A549 (cell line): ENCODE measurements around the gene GK2. TPM values are rescaled to one million over a fixed set of nuclear protein-coding genes. Genes with fewer than 3 reads are reported as not detected.

Source experiments
- ATAC-seq, 2 experiments: fragments of 200-7000 bp in 1 of 2; fragments of >200 bp in 1 of 2; cut with Nextera tagmentation in 1 of 2; cut with Tn5 transposase in 1 of 2; 3 replicates each; pipeline versions ENCODE4 v1.8.0 to v1.9.1; 2018 to 2020; ENCODE audit warnings: mild to moderate bottlenecking in 1 of 2, moderate library complexity in 1 of 2
- CTCF ChIA-PET: fragments of 300-600 bp; sonication (Branson Sonifier 250); formaldehyde crosslinking; extraction: SDS; loops from one replicate; lab custom pipeline; 2021; ENCODE audit warnings: antibody characterized with exemption, inconsistent platforms; lab: Yijun Ruan, JAX
- POLR2A ChIA-PET: fragments of 350-600 bp; formaldehyde crosslinking; extraction: SDS; loops from one replicate; lab custom pipeline; 2021; ENCODE audit warnings: antibody characterized with exemption, inconsistent platforms; lab: Yijun Ruan, JAX
- DNase-seq, 2 experiments: peaks; one replicate each; pipeline versions ENCODE4 v3.0.0 to v3.0.0-alpha.2; 2011 to 2016; ENCODE audit warnings: low read depth in 1 of 2, low spot score in 1 of 2
- FAIRE-seq: peaks from 2 replicates; lab custom pipeline; 2011; peaks lifted over from hg19 to GRCh38; lab: Jason Lieb, UNC
- H3K27ac ChIP-seq, 2 experiments: fragments of >200 bp; sonication (Bioruptor Twin); formaldehyde crosslinking; 3 replicates each; pipeline ENCODE4 v1.5.1; 2016 to 2017
- H3K4me1 ChIP-seq: fragments of >200 bp; sonication (Bioruptor Twin); formaldehyde crosslinking; 3 replicates; pipeline ENCODE4 v1.6.1; 2016
- H3K4me2 ChIP-seq: fragments of >200 bp; sonication (Bioruptor Twin); formaldehyde crosslinking; 3 replicates; pipeline ENCODE4 v1.6.1; 2016
- H3K4me3 ChIP-seq: fragments of >200 bp; sonication (Bioruptor Twin); formaldehyde crosslinking; 3 replicates; pipeline ENCODE4 v1.5.1; 2016
- H3K9me3 ChIP-seq: fragments of >200 bp; sonication (Bioruptor Twin); formaldehyde crosslinking; 3 replicates; pipeline ENCODE4 v1.6.1; 2016
- BHLHE40 ChIP-seq: IDR thresholded peaks from 2 replicates; pipeline ENCODE4 v1.6.1; 2012; ENCODE audit warnings: low read depth, low read length, inconsistent platforms
- CBX2 ChIP-seq: fragments of 200-600 bp; sonication (generic); IDR thresholded peaks from 2 replicates; pipeline ENCODE4 v1.6.1; 2016; ENCODE audit warnings: low read depth, mild to moderate bottlenecking, borderline replicate concordance
- CBX8 ChIP-seq: fragments of 200-600 bp; sonication (generic); IDR thresholded peaks from 2 replicates; pipeline ENCODE4 v1.6.1; 2016
- CEBPB ChIP-seq, 2 experiments: fragments of >200 bp in 1 of 2; sonication (Bioruptor Twin) in 1 of 2; formaldehyde crosslinking in 1 of 2; IDR thresholded peaks; 2 replicates each; pipeline ENCODE4 v1.6.1; 2012 to 2016
- CHD4 ChIP-seq: fragments of 200-600 bp; sonication (generic); IDR thresholded peaks from 2 replicates; pipeline ENCODE4 v1.6.1; 2016; ENCODE audit warnings: antibody characterized with exemption, mild to moderate bottlenecking, borderline replicate concordance
- EHF ChIP-seq: fragments of 250-450 bp; sonication (Bioruptor Pico); IDR thresholded peaks from 2 replicates; pipeline ENCODE4 v1.5.0; 2020; ENCODE audit warnings: mild to moderate bottlenecking
- EP300 ChIP-seq, 2 experiments: fragments of >200 bp; sonication (Bioruptor Twin); formaldehyde crosslinking; IDR thresholded peaks; 2 replicates in 1 of 2; 3 replicates in 1 of 2; pipeline ENCODE4 v1.6.1; 2016 to 2017
- ESRRA ChIP-seq: fragments of 150-350 bp; IDR thresholded peaks from 2 replicates; pipeline ENCODE4 v1.6.1; 2014; ENCODE audit warnings: mild to moderate bottlenecking, low read length, borderline replicate concordance
- FOSB ChIP-seq: fragments of 250-450 bp; sonication (Bioruptor Pico); IDR thresholded peaks from 2 replicates; pipeline ENCODE4 v1.5.0; 2020; ENCODE audit warnings: mild to moderate bottlenecking, moderate library complexity
- FOSL2 ChIP-seq, 2 experiments: fragments of 450-650 bp in 1 of 2; fragments of >200 bp in 1 of 2; sonication (Bioruptor Twin) in 1 of 2; formaldehyde crosslinking; IDR thresholded peaks; 2 replicates each; pipeline versions ENCODE4 v1.5.0 to v1.6.1; 2016 to 2020; ENCODE audit warnings: mild to moderate bottlenecking in 1 of 2, moderate library complexity in 1 of 2
- FOXS1 ChIP-seq: fragments of 250-450 bp; sonication (Bioruptor Pico); IDR thresholded peaks from 2 replicates; pipeline ENCODE4 v1.5.0; 2020; ENCODE audit warnings: mild to moderate bottlenecking, moderate library complexity
- HDAC2 ChIP-seq: fragments of 200-600 bp; sonication (generic); IDR thresholded peaks from 2 replicates; pipeline ENCODE4 v1.6.1; 2016
- HEYL ChIP-seq: fragments of 250-450 bp; sonication (Bioruptor Pico); IDR thresholded peaks from 2 replicates; pipeline ENCODE4 v1.8.0; 2021; ENCODE audit warnings: mild to moderate bottlenecking, moderate library complexity
- HOXA7 ChIP-seq: fragments of 250-450 bp; sonication (Bioruptor Pico); IDR thresholded peaks from 2 replicates; pipeline ENCODE4 v1.5.0; 2020; ENCODE audit warnings: mild to moderate bottlenecking, moderate library complexity
- HOXB5 ChIP-seq: fragments of 250-450 bp; sonication (Bioruptor Pico); IDR thresholded peaks from 2 replicates; pipeline ENCODE4 v1.5.0; 2020; ENCODE audit warnings: mild to moderate bottlenecking, moderate library complexity
- JUNB ChIP-seq: fragments of >200 bp; sonication (Bioruptor Twin); formaldehyde crosslinking; IDR thresholded peaks from 2 replicates; pipeline ENCODE4 v1.6.1; 2016
- KDM1A ChIP-seq: fragments of 200-600 bp; sonication (generic); IDR thresholded peaks from 2 replicates; pipeline ENCODE4 v1.6.1; 2016; ENCODE audit warnings: low read depth, mild to moderate bottlenecking
- KDM5A ChIP-seq: fragments of 200-600 bp; sonication (generic); IDR thresholded peaks from 2 replicates; pipeline ENCODE4 v1.6.1; 2016; ENCODE audit warnings: antibody characterized with exemption, mild to moderate bottlenecking
- POLR2A ChIP-seq: IDR thresholded peaks from 2 replicates; pipeline ENCODE4 v1.6.1; 2012; ENCODE audit warnings: mild to moderate bottlenecking, low read length
- RAD21 ChIP-seq, 2 experiments: fragments of >200 bp in 1 of 2; sonication (Bioruptor Twin) in 1 of 2; formaldehyde crosslinking in 1 of 2; IDR thresholded peaks in 1 of 2; conservative IDR thresholded peaks in 1 of 2; 2 replicates in 1 of 2; 3 replicates in 1 of 2; pipeline ENCODE4 v1.6.1; 2012 to 2018; ENCODE audit warnings: inconsistent platforms in 1 of 2
- SMC3 ChIP-seq: fragments of >200 bp; sonication (Bioruptor Twin); formaldehyde crosslinking; IDR thresholded peaks from 3 replicates; pipeline ENCODE4 v1.6.1; 2018; ENCODE audit warnings: inconsistent platforms
- TFCP2L1 ChIP-seq: fragments of 250-450 bp; sonication (Bioruptor Pico); IDR thresholded peaks from 2 replicates; pipeline ENCODE4 v1.5.0; 2021; ENCODE audit warnings: mild to moderate bottlenecking
- ZFP36 ChIP-seq: fragments of 450-650 bp; IDR thresholded peaks from 2 replicates; pipeline ENCODE4 v1.6.1; 2014; ENCODE audit warnings: borderline replicate concordance; ENCODE audit not compliant: partially characterized antibody
- WGBS: methylation state at CpG from one replicate; pipeline ENCODE4 v1.1.6; 2017; ENCODE audit errors: missing lambda C conversion rate; 5-methylcytosine and 5-hydroxymethylcytosine counted together
- polyA plus RNA-seq, 4 experiments: library from polyadenylated mRNA; depleted of rRNA in 3 of 4; stranded (reverse); fragments of >200 nt; fragmentation: RNase III in 1 of 4; extraction: RNeasy Plus Mini Kit Qiagen cat#74134 plus additional on column Dnase treatment in 1 of 4; gene quantifications; 2 replicates in 3 of 4; 3 replicates in 1 of 4; pipeline ENCODE4 v1.2.3, GENCODE V29; 2011 to 2017
- TF ChIP-seq, protein P1 (sequence below): fragments of >200 bp; sonication (Bioruptor Twin); formaldehyde crosslinking; IDR thresholded peaks from 2 replicates; pipeline ENCODE4 v1.6.1; 2016
- TF ChIP-seq, protein P2 (sequence below): fragments of 450-650 bp; IDR thresholded peaks from 2 replicates; pipeline ENCODE4 v1.6.1; 2014; ENCODE audit warnings: antibody characterized with exemption
- TF ChIP-seq, protein P3 (sequence below): fragments of >200 bp; sonication (Bioruptor Twin); formaldehyde crosslinking; IDR thresholded peaks from 3 replicates; pipeline ENCODE4 v1.5.1; 2016
- TF ChIP-seq, protein P4 (sequence below): fragments of >200 bp; sonication (Bioruptor Twin); formaldehyde crosslinking; IDR thresholded peaks from 3 replicates; pipeline ENCODE4 v1.6.1; 2016
- TF ChIP-seq, protein P5 (sequence below): IDR thresholded peaks from 2 replicates; pipeline ENCODE4 v1.6.1; 2012
- TF ChIP-seq, protein P6 (sequence below): IDR thresholded peaks from 2 replicates; pipeline ENCODE4 v1.6.1; 2012; ENCODE audit warnings: low read depth, borderline replicate concordance

Gene GK2
- polyA plus RNA-seq, 2 of the 4 experiments (the other 2 are of a cell fraction) = not detected

DNA sequence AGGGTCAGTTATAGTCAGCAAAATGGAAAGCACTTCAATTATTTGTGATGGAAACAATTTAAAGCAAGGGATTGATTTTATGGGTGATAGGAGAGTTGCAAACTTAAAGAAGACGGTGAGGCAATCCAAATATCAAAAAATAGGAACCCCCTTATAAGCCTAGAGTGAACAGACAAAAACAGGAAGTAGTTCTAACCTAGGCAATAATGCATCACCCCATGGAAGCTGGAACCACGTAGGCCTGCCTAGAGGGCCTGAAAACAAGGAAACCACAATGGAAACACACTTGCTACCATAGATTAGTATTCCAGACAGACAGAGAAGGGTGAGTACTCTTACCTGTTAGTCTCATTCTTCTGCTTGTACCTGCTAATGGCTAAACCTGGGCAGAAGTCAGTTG is 13.5 kb upstream of the GK2 start:
- ATAC-seq = no peak
- CTCF ChIA-PET = no interaction called here

DNA sequence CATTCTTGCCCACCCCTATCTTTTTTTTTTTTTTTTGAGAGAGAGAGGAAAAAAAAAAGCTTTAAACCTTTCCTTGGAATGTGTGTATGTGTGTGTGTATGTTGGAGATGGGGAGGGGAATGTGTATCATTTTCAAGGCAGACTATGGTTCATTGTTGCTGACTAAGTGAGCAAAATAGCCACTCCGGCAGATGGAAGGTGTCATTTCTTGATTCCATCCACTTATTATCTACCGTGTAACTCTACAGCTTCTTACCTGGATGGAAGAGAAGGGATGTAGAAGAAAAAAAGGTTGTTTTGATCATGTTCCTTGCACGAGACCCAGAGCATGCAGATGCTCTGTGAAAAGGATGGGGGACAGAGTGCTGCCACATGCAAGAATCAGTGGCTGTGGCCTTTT is 5.9 kb upstream of the GK2 start:
- no peak overlapping the region for H3K4me2 ChIP-seq
- POLR2A ChIA-PET = no interaction called here
- no peaks in the 10 kb centered on the region for H3K9me3 ChIP-seq
- no peak overlapping the region for H3K27ac ChIP-seq
- DNase-seq (no peak), FAIRE-seq (no peak), ATAC-seq (no peak)
- no peak overlapping the region for H3K4me3 ChIP-seq
- CTCF ChIA-PET = no interaction called here
- no peaks in the 10 kb centered on the region for H3K4me1 ChIP-seq
- 29% methylated on average over 3 of the region's 3 CpGs for WGBS
- TF ChIP-seq CBX8 = no peak
- TF ChIP-seq, protein P1, sequence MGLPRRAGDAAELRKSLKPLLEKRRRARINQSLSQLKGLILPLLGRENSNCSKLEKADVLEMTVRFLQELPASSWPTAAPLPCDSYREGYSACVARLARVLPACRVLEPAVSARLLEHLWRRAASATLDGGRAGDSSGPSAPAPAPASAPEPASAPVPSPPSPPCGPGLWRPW = no peak

More for the DNA sequence above, 13.5 kb upstream of the GK2 start:
- Histone ChIP-seq H3K4me2 (no peak overlapping the region), H3K4me3 (no peak overlapping the region), H3K9me3 (no peaks in the 10 kb centered on the region), H3K27ac (no peak overlapping the region), H3K4me1 (no peaks in the 10 kb centered on the region)
- FAIRE-seq (no peak), DNase-seq (no peak)
- TF ChIP-seq ESRRA (no peak), HEYL (CRISPR knock-in tag) (no peak), HDAC2 (no peak), BHLHE40 (no peak), CBX8 (no peak), HOXB5 (CRISPR knock-in tag) (no peak), SMC3 (no peak), KDM1A (no peak), CEBPB (IDR thresholded peaks at IDR 0.05) (no peak), EP300 (IDR thresholded peaks at IDR 0.05) (no peak), HOXA7 (CRISPR knock-in tag) (no peak)
- TF ChIP-seq, protein P2, sequence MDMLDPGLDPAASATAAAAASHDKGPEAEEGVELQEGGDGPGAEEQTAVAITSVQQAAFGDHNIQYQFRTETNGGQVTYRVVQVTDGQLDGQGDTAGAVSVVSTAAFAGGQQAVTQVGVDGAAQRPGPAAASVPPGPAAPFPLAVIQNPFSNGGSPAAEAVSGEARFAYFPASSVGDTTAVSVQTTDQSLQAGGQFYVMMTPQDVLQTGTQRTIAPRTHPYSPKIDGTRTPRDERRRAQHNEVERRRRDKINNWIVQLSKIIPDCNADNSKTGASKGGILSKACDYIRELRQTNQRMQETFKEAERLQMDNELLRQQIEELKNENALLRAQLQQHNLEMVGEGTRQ = no peak
- TF ChIP-seq, protein P3, sequence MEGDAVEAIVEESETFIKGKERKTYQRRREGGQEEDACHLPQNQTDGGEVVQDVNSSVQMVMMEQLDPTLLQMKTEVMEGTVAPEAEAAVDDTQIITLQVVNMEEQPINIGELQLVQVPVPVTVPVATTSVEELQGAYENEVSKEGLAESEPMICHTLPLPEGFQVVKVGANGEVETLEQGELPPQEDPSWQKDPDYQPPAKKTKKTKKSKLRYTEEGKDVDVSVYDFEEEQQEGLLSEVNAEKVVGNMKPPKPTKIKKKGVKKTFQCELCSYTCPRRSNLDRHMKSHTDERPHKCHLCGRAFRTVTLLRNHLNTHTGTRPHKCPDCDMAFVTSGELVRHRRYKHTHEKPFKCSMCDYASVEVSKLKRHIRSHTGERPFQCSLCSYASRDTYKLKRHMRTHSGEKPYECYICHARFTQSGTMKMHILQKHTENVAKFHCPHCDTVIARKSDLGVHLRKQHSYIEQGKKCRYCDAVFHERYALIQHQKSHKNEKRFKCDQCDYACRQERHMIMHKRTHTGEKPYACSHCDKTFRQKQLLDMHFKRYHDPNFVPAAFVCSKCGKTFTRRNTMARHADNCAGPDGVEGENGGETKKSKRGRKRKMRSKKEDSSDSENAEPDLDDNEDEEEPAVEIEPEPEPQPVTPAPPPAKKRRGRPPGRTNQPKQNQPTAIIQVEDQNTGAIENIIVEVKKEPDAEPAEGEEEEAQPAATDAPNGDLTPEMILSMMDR = no peak
- TF ChIP-seq, protein P4, sequence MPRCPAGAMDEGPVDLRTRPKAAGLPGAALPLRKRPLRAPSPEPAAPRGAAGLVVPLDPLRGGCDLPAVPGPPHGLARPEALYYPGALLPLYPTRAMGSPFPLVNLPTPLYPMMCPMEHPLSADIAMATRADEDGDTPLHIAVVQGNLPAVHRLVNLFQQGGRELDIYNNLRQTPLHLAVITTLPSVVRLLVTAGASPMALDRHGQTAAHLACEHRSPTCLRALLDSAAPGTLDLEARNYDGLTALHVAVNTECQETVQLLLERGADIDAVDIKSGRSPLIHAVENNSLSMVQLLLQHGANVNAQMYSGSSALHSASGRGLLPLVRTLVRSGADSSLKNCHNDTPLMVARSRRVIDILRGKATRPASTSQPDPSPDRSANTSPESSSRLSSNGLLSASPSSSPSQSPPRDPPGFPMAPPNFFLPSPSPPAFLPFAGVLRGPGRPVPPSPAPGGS = no peak
- WGBS = 0% methylated on average over 2 of the region's 2 CpGs
- POLR2A ChIA-PET = no interaction called here

DNA sequence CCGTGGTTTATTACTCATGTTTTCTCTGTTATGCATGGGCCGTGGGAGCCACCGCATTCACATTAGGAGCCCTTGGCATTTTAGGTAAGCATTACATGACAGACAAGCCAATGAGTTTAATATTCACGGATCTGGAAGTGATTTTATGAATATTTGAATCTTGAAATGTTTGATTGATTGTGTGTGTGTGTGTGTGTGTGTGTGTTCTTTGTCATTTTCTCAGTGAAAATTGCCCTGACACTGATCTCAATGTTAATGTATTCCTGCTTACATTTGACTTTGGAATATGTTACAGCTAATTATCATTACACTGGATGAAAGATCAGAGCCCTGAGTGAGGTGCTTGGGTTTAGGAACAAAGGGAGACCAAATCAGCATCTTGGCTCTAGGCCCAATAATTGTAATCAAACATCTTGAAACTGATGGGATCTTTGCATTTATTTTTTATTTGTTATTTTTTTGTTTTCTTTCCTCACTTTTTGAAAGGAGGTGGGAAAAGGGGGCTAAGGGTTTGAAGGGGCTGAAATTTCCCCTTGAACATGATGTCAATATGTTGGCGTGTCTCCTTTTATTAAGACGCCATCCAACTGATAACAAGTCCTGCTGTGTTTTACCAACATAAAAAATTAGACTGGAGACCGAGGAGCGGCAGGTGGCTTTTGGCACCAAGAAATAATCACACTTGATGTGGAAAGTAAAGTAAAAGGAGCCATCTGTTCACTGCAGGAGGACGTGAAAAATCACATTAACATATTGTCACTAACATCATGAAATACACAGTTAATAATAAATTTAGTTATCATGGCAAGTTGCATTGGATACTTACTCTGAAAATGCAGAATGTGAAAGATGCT is 5.2 kb upstream of the GK2 start:
- no peaks in the 10 kb centered on the region for H3K9me3 ChIP-seq
- no peaks in the 10 kb centered on the region for H3K4me1 ChIP-seq
- no peak overlapping the region for H3K4me2 ChIP-seq
- no peak for ATAC-seq
- no peak overlapping the region for H3K4me3 ChIP-seq
- ChIA-PET CTCF (no interaction called here), POLR2A (no interaction called here)
- 12% methylated on average over 9 of the region's 9 CpGs for WGBS
- no peak overlapping the region for H3K27ac ChIP-seq
- FAIRE-seq = no peak
- no peak for DNase-seq
- TF ChIP-seq HOXA7 (CRISPR knock-in tag) (no peak), BHLHE40 (no peak), CHD4 (no peak), JUNB (no peak), EHF (no peak), FOSB (CRISPR knock-in tag) (no peak), HOXB5 (CRISPR knock-in tag) (no peak), ESRRA (no peak), TFCP2L1 (CRISPR knock-in tag) (no peak), FOXS1 (no peak), ZFP36 (no peak), FOSL2 (IDR thresholded peaks at IDR 0.05) (no peak), FOSL2 (CRISPR knock-in tag; IDR thresholded peaks at IDR 0.05) (no peak), POLR2A (no peak), KDM5A (no peak), CBX2 (no peak), RAD21 (conservative IDR thresholded peaks at IDR 0.05 in 1 of 2, IDR thresholded peaks at IDR 0.05 in 1 of 2) (no peak)
- TF ChIP-seq, protein P5, sequence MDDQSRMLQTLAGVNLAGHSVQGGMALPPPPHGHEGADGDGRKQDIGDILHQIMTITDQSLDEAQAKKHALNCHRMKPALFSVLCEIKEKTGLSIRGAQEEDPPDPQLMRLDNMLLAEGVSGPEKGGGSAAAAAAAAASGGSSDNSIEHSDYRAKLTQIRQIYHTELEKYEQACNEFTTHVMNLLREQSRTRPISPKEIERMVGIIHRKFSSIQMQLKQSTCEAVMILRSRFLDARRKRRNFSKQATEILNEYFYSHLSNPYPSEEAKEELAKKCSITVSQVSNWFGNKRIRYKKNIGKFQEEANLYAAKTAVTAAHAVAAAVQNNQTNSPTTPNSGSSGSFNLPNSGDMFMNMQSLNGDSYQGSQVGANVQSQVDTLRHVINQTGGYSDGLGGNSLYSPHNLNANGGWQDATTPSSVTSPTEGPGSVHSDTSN = no peak
- TF ChIP-seq, protein P6, sequence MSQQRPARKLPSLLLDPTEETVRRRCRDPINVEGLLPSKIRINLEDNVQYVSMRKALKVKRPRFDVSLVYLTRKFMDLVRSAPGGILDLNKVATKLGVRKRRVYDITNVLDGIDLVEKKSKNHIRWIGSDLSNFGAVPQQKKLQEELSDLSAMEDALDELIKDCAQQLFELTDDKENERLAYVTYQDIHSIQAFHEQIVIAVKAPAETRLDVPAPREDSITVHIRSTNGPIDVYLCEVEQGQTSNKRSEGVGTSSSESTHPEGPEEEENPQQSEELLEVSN = no peak
